PC-9 (cell line): Measurements from ENCODE around the gene RHEB. TPM values are rescaled to one million over a fixed set of nuclear protein-coding genes. Genes with fewer than 3 reads are reported as not detected.

ENCODE experiments used
- BruUV-seq: library from RNA; stranded (reverse); fragments of 400-500 nt; replicated peaks from 2 replicates; lab custom pipeline; 2021; lab: Mats Ljungman, UMichigan
- CTCF ChIA-PET: fragments of 300-600 bp; sonication (Branson Sonifier 250); formaldehyde crosslinking; loops from one replicate; lab custom pipeline; 2022; ENCODE audit warnings: antibody characterized with exemption; lab: Charles Lee
- POLR2A ChIA-PET: fragments of 300-600 bp; sonication (Branson Sonifier 250); formaldehyde crosslinking; loops from one replicate; lab custom pipeline; 2022; ENCODE audit warnings: antibody characterized with exemption; ENCODE audit not compliant: unreplicated experiment; lab: Charles Lee
- DNase-seq, 2 experiments: peaks; one replicate each; pipeline versions ENCODE4 v3.0.0 to v3.0.0-alpha.2; 2015 to 2022; ENCODE audit warnings: mixed read lengths in 1 of 2
- H2AFZ ChIP-seq: fragments of 200-600 bp; sonication (generic); 2 replicates; pipeline ENCODE4 v1.8.1; 2017; ENCODE audit warnings: antibody characterized with exemption
- H3F3A ChIP-seq: fragments of 200-600 bp; sonication (generic); 2 replicates; pipeline ENCODE4 v1.8.1; 2017; ENCODE audit warnings: antibody characterized with exemption, mild to moderate bottlenecking, low read depth; ENCODE audit not compliant: insufficient read depth
- H3K27ac ChIP-seq: fragments of 200-600 bp; sonication (generic); 2 replicates; pipeline ENCODE4 v1.6.1; 2016; ENCODE audit warnings: mixed run types
- H3K27me3 ChIP-seq: fragments of 200-600 bp; sonication (generic); 2 replicates; pipeline ENCODE4 v1.6.1; 2016; ENCODE audit warnings: low read depth, mixed run types; ENCODE audit not compliant: insufficient read depth
- H3K36me3 ChIP-seq: fragments of 200-600 bp; sonication (generic); 2 replicates; pipeline ENCODE4 v1.6.1; 2016; ENCODE audit warnings: low read depth, mixed run types
- H3K4me1 ChIP-seq: fragments of 200-600 bp; sonication (generic); replicated peaks from 2 replicates; pipeline ENCODE4 v1.6.1; 2016; ENCODE audit warnings: mixed run types; ENCODE audit not compliant: insufficient read depth
- H3K4me2 ChIP-seq: fragments of 200-600 bp; sonication (generic); 2 replicates; pipeline ENCODE4 v1.6.1; 2017; ENCODE audit warnings: mixed run types
- H3K4me3 ChIP-seq: fragments of 200-600 bp; sonication (generic); 2 replicates; pipeline ENCODE4 v1.6.1; 2016; ENCODE audit warnings: mixed run types
- H3K79me2 ChIP-seq: fragments of 200-600 bp; sonication (generic); 2 replicates; pipeline ENCODE4 v1.6.1; 2017; ENCODE audit warnings: low read depth, mixed run types
- H3K9me2 ChIP-seq: fragments of 200-600 bp; sonication (generic); 2 replicates; pipeline ENCODE4 v1.8.1; 2017; ENCODE audit warnings: mild to moderate bottlenecking; ENCODE audit not compliant: insufficient read depth
- H3K9me3 ChIP-seq: fragments of 200-600 bp; sonication (generic); 2 replicates; pipeline ENCODE4 v1.8.1; 2016; ENCODE audit warnings: low read depth; ENCODE audit not compliant: insufficient read depth
- H4K20me1 ChIP-seq: fragments of 200-600 bp; sonication (generic); 2 replicates; pipeline ENCODE4 v1.8.1; 2017; ENCODE audit not compliant: insufficient read depth
- CTCF ChIP-seq: fragments of 200-600 bp; sonication (generic); conservative IDR thresholded peaks from 2 replicates; pipeline ENCODE4 v1.6.1; 2017; ENCODE audit warnings: mixed run types, antibody characterized with exemption, mild to moderate bottlenecking, moderate library complexity
- EZH2 ChIP-seq: fragments of 200-600 bp; sonication (generic); IDR thresholded peaks from 2 replicates; pipeline ENCODE4 v1.8.0; 2017; ENCODE audit warnings: antibody characterized with exemption, low read depth
- intact Hi-C: fragments of 100-400 bp; cut with micrococcal nuclease; formaldehyde crosslinking; loops from one replicate; pipeline ENCODE4 v1.10.0; 2022; ENCODE audit not compliant: unreplicated experiment
- total RNA-seq: library from RNA; stranded (reverse); gene quantifications from 2 replicates; pipeline ENCODE4 v1.2.3, GENCODE V29; 2021

Gene RHEB
- total RNA-seq, 1 experiment from 2014 or later = 202 TPM

- CTCF ChIA-PET = interaction anchor here (0.7 kb wide), 1 partner anchor 32 kb away, joined by 4 read pairs; no protein-coding TSS in a partner anchor
- peak; percentile 34 to 60 for DNase-seq
- H3K4me2 ChIP-seq = peak overlapping the region; percentile 87
- peak overlapping the region; percentile 94 for H3K27ac ChIP-seq
- H3K36me3 ChIP-seq = peaks cover 20% of the 10 kb centered on the region
- POLR2A ChIA-PET = interaction anchor here (0.5 to 0.6 kb wide), 2 partner anchors 227 to 414 kb away, joined by 5 to 26 read pairs; no protein-coding TSS in a partner anchor
- H3K79me2 ChIP-seq = peaks cover 64% of the 10 kb centered on the region
- H3F3A ChIP-seq = peaks cover 25% of the 10 kb centered on the region
- BruUV-seq = TSS peak; percentile 31
- no peaks in the 10 kb centered on the region for H3K9me3 ChIP-seq
- H3K4me3 ChIP-seq = peak overlapping the region; percentile 87
- intact Hi-C loops = loop anchor here (1.0 to 2.0 kb wide), 2 partner anchors 58 to 113 kb away; no protein-coding TSS in a partner anchor
- TF ChIP-seq CTCF (no peak), EZH2 (no peak)
- peaks cover 55% of the 10 kb centered on the region for H4K20me1 ChIP-seq
- no peaks in the 10 kb centered on the region for H3K27me3 ChIP-seq
- H3K9me2 ChIP-seq = no peaks in the 10 kb centered on the region
- H3K4me1 ChIP-seq = peaks cover 41% of the 10 kb centered on the region
- no peak overlapping the region for H2AFZ ChIP-seq
Observed at GRCh38 chr7:151518105-151518946, 1.4 kb downstream of the RHEB start.

GRCh38 chr7:151517601-151518104 is 2.0 kb downstream of the RHEB start:
- no peak for DNase-seq
- no peaks in the 10 kb centered on the region for H3K27me3 ChIP-seq
- peak overlapping the region; percentile 87 for H3K4me2 ChIP-seq
- H3K9me2 ChIP-seq = no peaks in the 10 kb centered on the region
- H3K27ac ChIP-seq = peak overlapping the region; percentile 94
- H3K4me1 ChIP-seq = peaks cover 46% of the 10 kb centered on the region
- intact Hi-C loops = loop anchor here (1.0 to 2.0 kb wide), 2 partner anchors 57 to 114 kb away; no protein-coding TSS in a partner anchor
- peaks cover 25% of the 10 kb centered on the region for H3F3A ChIP-seq
- H3K9me3 ChIP-seq = no peaks in the 10 kb centered on the region
- no peak overlapping the region for H2AFZ ChIP-seq
- CTCF ChIA-PET = interaction anchor here (0.6 to 0.7 kb wide), 2 partner anchors 31 to 152 kb away, joined by 4 read pairs; no protein-coding TSS in a partner anchor
- TF ChIP-seq EZH2 = no peak
- POLR2A ChIA-PET = interaction anchor here (0.5 to 0.6 kb wide), 2 partner anchors 10 to 228 kb away, joined by 5 to 26 read pairs; no protein-coding TSS in a partner anchor
- H3K79me2 ChIP-seq = peaks cover 70% of the 10 kb centered on the region
- BruUV-seq = no TSS peak
- H4K20me1 ChIP-seq = peaks cover 62% of the 10 kb centered on the region
- peaks cover 26% of the 10 kb centered on the region for H3K36me3 ChIP-seq
- peak overlapping the region; percentile 87 for H3K4me3 ChIP-seq

GRCh38 chr7:151515276-151515565 is 4.5 kb downstream of the RHEB start:
- BruUV-seq = no TSS peak
- POLR2A ChIA-PET = no interaction called here
- H4K20me1 ChIP-seq = peaks cover 86% of the 10 kb centered on the region
- peaks cover 42% of the 10 kb centered on the region for H3K4me1 ChIP-seq
- H3K9me2 ChIP-seq = no peaks in the 10 kb centered on the region
- CTCF ChIA-PET = interaction anchor here (0.6 kb wide), 1 partner anchor 10 kb away, joined by 3 read pairs; no protein-coding TSS in a partner anchor
- no peaks in the 10 kb centered on the region for H3K27me3 ChIP-seq
- intact Hi-C loops = no loop called here
- peaks cover 88% of the 10 kb centered on the region for H3K79me2 ChIP-seq
- TF ChIP-seq CTCF (no peak), EZH2 (no peak)
- H3K4me2 ChIP-seq = peak overlapping the region; percentile 87
- H3K36me3 ChIP-seq = peaks cover 26% of the 10 kb centered on the region
- no peaks in the 10 kb centered on the region for H3K9me3 ChIP-seq
- H3K4me3 ChIP-seq = no peak overlapping the region
- H3F3A ChIP-seq = peaks cover 12% of the 10 kb centered on the region; the same call in 1 of the 2 replicates
- H3K27ac ChIP-seq = 0 out of 2 replicates have a peak overlapping the region, but pooled peaks have one; percentile 4
- no peak overlapping the region for H2AFZ ChIP-seq
- DNase-seq = no peak
